ENCODE results near the gene CRK.

DNA sequence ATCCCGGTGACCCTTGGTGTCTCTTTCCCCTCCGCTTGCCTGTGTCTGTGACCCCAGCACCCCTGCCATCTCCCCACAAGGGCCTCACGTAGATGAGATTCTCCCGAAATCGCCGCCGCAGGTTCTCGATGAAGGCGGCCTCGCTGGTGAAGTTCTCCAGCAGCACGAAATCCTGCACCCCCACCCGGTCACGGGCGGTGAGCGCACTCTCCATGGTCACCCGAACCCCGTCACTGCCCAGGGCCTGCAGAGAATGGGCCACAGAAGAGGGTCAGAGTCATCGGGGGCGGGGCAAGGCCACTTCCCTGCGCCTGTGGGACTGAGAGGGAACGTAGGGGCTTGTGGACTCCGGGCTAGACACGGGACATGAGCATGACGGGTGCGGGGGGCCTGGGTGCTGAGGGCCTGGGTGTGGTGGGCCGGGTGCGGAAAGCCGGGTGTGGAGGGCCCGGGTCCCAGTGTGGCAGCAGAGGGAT is 28.1 kb upstream of the CRK start:
- TF ChIP-seq, protein P1, sequence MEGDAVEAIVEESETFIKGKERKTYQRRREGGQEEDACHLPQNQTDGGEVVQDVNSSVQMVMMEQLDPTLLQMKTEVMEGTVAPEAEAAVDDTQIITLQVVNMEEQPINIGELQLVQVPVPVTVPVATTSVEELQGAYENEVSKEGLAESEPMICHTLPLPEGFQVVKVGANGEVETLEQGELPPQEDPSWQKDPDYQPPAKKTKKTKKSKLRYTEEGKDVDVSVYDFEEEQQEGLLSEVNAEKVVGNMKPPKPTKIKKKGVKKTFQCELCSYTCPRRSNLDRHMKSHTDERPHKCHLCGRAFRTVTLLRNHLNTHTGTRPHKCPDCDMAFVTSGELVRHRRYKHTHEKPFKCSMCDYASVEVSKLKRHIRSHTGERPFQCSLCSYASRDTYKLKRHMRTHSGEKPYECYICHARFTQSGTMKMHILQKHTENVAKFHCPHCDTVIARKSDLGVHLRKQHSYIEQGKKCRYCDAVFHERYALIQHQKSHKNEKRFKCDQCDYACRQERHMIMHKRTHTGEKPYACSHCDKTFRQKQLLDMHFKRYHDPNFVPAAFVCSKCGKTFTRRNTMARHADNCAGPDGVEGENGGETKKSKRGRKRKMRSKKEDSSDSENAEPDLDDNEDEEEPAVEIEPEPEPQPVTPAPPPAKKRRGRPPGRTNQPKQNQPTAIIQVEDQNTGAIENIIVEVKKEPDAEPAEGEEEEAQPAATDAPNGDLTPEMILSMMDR (conservative IDR thresholded peaks at IDR 0.05; ENCODE audit: low read depth, low read length): no peak
- TF ChIP-seq POLR2A (IDR thresholded peaks at IDR 0.05; ENCODE audit: low read depth, low read length) (no peak), RFX5 (IDR thresholded peaks at IDR 0.05; ENCODE audit: low read depth, low read length) (no peak)
